CD4-positive, alpha-beta T cell treated with Interleukin-4 for 4 hours (primary cell): ENCODE data around the gene MAP4K4.

ENCODE experiments used
- DNase-seq: peaks from one replicate; pipeline ENCODE4 v3.0.0-alpha.2; 2020

The MAP4K4 gene

GRCh38 chr2:101693991-101694588 lies 3.4 kb upstream of the MAP4K4 start:
- no peak for DNase-seq

- no peak for DNase-seq
Measured at GRCh38 chr2:101696272-101697123, 1.0 kb upstream of the MAP4K4 start.

GRCh38 chr2:101698014-101698843 lies 722 bp downstream of the MAP4K4 start:
- no peak for DNase-seq

- no peak for DNase-seq
Measured at GRCh38 chr2:101698844-101699754, 1.6 kb downstream of the MAP4K4 start.

- no peak for DNase-seq
Measured at GRCh38 chr2:101699755-101700461, 2.4 kb downstream of the MAP4K4 start.

- no peak for DNase-seq
Measured at GRCh38 chr2:101704046-101704466, 6.5 kb downstream of the MAP4K4 start.

GRCh38 chr2:101704816-101705578 lies 7.5 kb downstream of the MAP4K4 start:
- no peak for DNase-seq

GRCh38 chr2:101706121-101706818 lies 8.8 kb downstream of the MAP4K4 start:
- no peak for DNase-seq

GRCh38 chr2:101706819-101707177 lies 9.3 kb downstream of the MAP4K4 start:
- DNase-seq: peak; percentile 67

- no peak for DNase-seq
Measured at GRCh38 chr2:101710036-101710435, 12.5 kb downstream of the MAP4K4 start.

GRCh38 chr2:101710471-101711318 lies 13.2 kb downstream of the MAP4K4 start:
- peak; percentile 69 for DNase-seq

- DNase-seq: no peak
Measured at GRCh38 chr2:101714118-101714517, 16.6 kb downstream of the MAP4K4 start.

GRCh38 chr2:101717071-101717845 lies 19.8 kb downstream of the MAP4K4 start:
- DNase-seq: peak; percentile 68

- no peak for DNase-seq
Measured at GRCh38 chr2:101718479-101718878, 21.0 kb downstream of the MAP4K4 start.

- DNase-seq: peak; percentile 62
Measured at GRCh38 chr2:101718993-101719571, 21.6 kb downstream of the MAP4K4 start.

GRCh38 chr2:101720732-101721131 lies 23.2 kb downstream of the MAP4K4 start:
- no peak for DNase-seq

GRCh38 chr2:101722864-101723263 lies 25.4 kb downstream of the MAP4K4 start:
- DNase-seq: no peak
